ENCODE data around the gene KATNIP.

The KATNIP gene

DNA sequence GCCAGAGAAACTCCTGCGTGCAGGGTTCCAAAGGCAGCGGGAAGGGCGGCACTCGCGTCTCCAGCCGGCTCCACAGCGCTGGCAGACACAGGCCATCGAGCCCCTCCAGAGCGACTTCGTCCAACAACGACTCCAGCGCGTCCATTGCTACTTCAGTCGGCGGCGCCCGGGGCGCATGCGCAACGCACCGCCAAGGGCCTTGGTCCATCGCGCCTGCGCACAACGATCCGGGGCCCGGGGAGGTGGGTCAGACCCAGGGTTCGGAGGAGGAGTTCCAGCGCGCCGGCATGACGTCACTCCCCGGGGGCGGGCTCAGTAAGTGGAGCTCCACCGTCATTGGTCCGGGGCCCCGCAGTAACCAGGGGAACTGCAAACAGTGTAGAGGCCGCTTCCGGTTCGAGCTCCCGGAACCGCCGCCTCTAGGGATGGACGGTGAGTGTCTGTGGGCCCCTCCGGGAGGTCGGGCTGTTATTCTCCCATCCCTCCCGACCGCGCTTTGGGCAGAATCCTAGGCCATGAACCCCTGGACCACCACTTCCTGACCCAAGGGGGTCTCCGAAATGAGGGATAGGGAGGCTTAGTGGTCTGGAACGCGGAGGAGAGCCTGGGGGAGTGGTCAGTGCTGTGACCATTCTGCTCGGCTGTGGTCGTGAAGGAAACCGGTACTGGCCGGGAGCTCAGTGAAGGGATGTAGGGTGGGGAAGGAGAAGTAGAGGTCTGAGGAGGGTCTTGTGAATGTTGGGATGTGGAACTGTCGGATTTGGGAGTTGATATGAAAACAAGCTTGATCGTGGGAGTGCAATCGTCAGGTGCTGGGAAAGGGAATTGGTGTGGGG is at the start of gene KATNIP, which contains the start of gene GTF3C1:
KATNIP (plus strand) TSS at position 399 of the 836 bp plus-strand sequence; CDS start at position 426, 27 bp downstream.
GTF3C1 (minus strand) TSS at position 168 of the 836 bp plus-strand sequence; CDS start at position 145, 23 bp downstream.
- peak; percentile 100 for DNase-seq (ENCODE audit: low read depth in 2 of 2)

DNA sequence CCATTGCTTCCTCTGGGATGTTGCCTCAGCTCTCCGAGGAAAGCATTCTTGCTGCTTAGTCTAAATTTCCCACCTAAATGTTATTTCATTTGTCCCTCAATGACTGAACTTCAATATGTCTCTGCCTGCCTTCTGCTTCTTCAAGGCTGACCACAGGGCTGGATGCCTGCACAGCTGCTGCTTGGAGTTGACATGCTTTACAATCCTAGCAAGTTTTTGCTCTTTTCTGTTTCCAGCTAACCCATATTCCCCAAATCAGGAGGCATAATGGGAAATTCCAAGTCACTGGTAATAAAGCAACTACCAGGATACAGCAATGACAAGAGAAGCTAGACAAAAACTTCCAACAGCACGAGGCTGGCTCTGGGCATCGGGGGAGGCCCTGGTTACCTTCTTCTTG is 49.1 kb upstream of the KATNIP start:
- DNase-seq (ENCODE audit: low read depth in 2 of 2) = no peak

DNA sequence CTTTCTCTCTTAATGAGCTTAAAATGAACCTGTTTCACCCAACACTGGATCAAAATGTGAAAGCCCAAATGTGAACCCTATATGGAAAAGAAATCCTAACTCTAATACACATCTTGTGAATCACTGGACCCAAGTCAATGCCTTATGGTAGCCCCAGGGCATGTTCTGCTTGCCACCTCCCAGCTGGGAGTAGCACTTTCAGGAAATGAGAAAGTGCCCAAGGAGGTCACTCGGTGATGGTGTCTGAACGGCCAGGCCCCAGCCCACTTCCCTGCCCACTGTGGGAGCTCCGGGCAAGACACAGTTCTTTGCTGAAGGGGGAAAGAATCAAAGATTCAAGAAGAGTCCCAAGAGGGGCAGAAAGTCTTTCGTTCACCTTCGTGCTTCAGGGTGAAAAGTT is 46.3 kb upstream of the KATNIP start:
- no peak for DNase-seq (ENCODE audit: low read depth in 2 of 2)

GRCh38 chr16:27505297-27506236 is 44.4 kb upstream of the KATNIP start:
- no peak for DNase-seq (ENCODE audit: low read depth in 2 of 2)

- DNase-seq (ENCODE audit: low read depth in 2 of 2) = no peak
Measured at GRCh38 chr16:27506771-27507170, 43.2 kb upstream of the KATNIP start.

DNA sequence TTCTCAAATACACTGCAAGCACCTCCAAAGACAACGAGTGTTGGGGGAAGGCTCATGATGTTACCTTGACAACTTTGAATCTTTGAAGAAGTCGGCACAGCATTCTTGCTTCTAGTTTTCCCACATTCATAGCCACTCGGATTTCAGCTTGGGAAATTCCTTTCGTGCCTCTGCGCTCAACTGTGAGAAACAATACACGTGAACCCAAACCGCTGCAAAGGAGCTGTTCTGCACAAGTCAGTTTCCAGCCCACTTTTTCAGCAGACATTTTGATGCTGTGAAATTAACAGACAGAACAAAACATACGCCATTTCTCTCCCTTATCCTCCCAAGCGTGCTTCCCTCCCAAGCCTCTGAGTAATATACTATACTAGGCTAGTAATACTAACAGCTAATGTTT is 41.5 kb upstream of the KATNIP start:
- no peak for DNase-seq (ENCODE audit: low read depth in 2 of 2)

DNA sequence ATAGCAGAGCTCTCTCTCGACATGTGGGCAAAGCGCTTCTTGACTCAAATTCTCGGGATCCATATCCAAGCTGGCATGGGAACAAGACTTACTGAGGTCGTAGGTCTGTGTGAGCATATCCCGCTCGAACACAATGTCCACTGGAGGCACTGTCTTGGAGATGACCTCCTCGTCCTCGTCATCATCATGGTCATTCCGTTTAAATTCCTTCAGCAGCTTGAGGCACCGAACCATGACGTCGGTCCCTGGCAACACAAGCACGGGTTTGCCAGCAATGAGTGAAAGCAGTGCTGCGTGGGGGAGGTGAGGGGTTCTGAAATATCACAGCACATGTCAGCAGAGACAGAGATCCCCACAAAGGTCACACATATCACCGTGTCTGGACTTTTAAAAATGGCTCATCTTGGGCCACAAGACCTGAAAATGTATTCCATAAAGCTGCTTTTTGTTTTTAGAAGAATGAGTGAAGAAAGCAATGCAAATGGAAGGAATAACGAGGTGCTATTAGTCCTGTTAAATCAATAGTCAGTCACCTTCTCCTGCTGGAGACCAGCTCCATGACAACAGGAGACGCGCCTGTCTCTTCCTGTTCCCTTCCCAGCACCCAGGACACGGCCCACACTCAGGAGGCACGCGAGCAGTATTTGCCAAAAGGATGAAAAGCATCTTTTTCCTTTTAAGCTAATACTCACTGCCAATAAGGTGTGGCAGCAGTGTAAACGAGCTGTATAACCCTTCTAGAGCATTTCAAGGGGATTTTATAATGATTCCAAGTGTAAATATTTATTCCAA is 38.1 kb upstream of the KATNIP start:
- no peak for DNase-seq (ENCODE audit: low read depth in 2 of 2)

DNA sequence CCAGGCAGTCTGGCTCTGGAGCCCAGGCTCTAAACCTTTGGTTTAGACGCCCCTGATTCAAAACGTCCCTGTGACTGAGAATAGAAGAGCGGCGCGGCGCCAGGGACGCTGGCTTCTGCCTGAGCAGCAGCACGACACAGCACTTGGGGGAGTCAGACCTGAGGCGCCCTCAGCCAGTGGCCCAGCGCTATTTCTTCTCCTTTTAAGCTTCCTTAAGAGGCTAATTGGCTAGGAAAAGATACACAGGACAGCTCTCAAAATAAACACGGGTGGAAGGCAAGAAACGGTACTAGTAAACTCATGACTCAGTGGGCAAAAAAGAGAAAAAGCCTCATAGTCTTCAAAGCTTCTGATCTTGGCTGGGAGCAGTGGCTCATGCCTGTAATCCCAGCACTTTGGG is 35.1 kb upstream of the KATNIP start:
- no peak for DNase-seq (ENCODE audit: low read depth in 2 of 2)

- no peak for DNase-seq (ENCODE audit: low read depth in 2 of 2)
Measured at GRCh38 chr16:27515874-27516353, 34.0 kb upstream of the KATNIP start.

DNA sequence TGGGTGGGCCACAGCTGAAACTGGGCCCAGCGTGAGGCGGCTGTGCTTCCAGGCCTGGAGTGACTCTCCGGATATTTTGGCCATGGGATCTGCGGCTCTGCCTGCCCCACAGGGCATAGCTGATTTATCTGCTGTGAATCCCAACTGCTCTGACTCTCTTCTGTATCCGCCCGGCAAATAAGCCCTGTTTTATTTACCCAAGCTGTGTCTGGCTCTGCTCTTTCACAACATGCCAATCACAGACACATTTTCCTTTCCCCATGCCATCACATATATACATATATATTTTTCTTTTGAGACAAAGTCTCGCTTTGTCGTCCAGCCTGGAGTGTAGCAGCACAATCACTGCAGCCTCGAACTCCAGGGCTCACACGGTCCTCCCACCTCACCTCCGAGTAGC is 33.6 kb upstream of the KATNIP start:
- no peak for DNase-seq (ENCODE audit: low read depth in 2 of 2)

GRCh38 chr16:27517664-27518063 is 32.3 kb upstream of the KATNIP start:
- no peak for DNase-seq (ENCODE audit: low read depth in 2 of 2)

- DNase-seq (ENCODE audit: low read depth in 2 of 2) = no peak
Measured at GRCh38 chr16:27518226-27518625, 31.7 kb upstream of the KATNIP start.

- no peak for DNase-seq (ENCODE audit: low read depth in 2 of 2)
Measured at GRCh38 chr16:27520982-27521673, 28.8 kb upstream of the KATNIP start.

- DNase-seq (ENCODE audit: low read depth in 2 of 2) = no peak
Measured at GRCh38 chr16:27522173-27522707, 27.7 kb upstream of the KATNIP start.

GRCh38 chr16:27526180-27526579 is 23.8 kb upstream of the KATNIP start:
- DNase-seq (ENCODE audit: low read depth in 2 of 2) = no peak

GRCh38 chr16:27528294-27528693 is 21.6 kb upstream of the KATNIP start:
- DNase-seq (ENCODE audit: low read depth in 2 of 2) = no peak

DNA sequence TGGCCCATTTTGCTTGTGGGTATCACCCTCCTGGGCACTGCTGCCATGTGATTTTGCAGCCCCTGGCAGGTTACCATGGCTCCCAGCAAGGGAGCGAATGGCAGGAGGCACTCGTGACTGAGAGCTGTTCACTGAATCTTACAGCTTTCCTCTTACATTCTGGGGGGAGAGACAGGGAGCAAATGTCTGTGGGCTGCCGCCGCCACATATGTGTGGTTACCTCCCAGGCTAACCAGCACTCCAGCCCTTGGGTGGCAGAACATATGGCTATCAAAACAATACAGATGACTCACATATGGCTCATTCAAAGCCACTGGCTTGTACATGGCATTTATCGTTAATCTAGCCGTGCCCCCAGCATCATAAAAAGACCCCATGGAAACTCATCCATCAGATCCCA is 20.0 kb upstream of the KATNIP start:
- DNase-seq (ENCODE audit: low read depth in 2 of 2) = no peak

GRCh38 chr16:27531186-27531585 is 18.8 kb upstream of the KATNIP start:
- DNase-seq (ENCODE audit: low read depth in 2 of 2) = no peak

- no peak for DNase-seq (ENCODE audit: low read depth in 2 of 2)
Measured at GRCh38 chr16:27531826-27532800, 17.8 kb upstream of the KATNIP start.
